ENCODE data around the gene CHD3.
A peak's percentile ranks its signal among the peaks of the same experiment; 100 is the strongest.

Gene CHD3

GRCh38 chr17:7915611-7916384 lies 27.2 kb downstream of the CHD3 start, which contains the start of gene RNF227:
Gene RNF227, minus strand, starts transcription at chr17:7916289. Its CDS starts 94 bp downstream, at chr17:7916195.
- TF ChIP-seq GABPA (IDR thresholded peaks at IDR 0.05; ENCODE audit: low read depth) = no peak
- 0 out of 2 replicates have a peak, but pooled peaks have one; percentile 29 for TF ChIP-seq POLR2AphosphoS5 (IDR thresholded peaks at IDR 0.05; ENCODE audit: low read depth)
- H3K27me3 ChIP-seq (ENCODE audit: insufficient read depth, poor library complexity, severe bottlenecking) = no peaks in the 10 kb centered on the region
- H3K27ac ChIP-seq (replicated peaks) = peak within 1 kb of the TSS; percentile 77
- peak within 1 kb of the TSS; percentile 52 for H3K4me3 ChIP-seq (replicated peaks; ENCODE audit: insufficient read depth, low read length)
- peak; percentile 79 to 83 for DNase-seq (ENCODE audit: low read depth in 1 of 2, low spot score in 1 of 2)

DNA sequence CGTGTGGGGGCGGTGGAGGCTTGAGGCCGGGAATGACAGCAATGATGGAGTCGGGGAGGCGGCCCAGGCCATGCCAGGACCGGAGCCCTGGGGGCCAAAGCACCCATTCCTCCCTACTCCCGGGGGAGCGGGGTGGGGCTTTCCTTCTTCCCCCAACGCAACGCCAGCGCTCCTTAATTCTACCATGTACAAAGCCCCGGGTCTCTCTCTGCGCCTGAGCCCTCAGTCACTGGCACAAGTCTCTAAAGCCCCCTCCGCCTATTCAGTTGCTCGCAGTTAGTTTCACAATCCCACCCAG lies 27.7 kb downstream of the CHD3 start:
- no peak for DNase-seq (ENCODE audit: low read depth in 1 of 2, low spot score in 1 of 2)
- no peaks in the 10 kb centered on the region for H3K27me3 ChIP-seq (ENCODE audit: insufficient read depth, poor library complexity, severe bottlenecking)
- 0 out of 2 replicates have a peak overlapping the region, but pooled peaks have one; percentile 23 for H3K4me3 ChIP-seq (replicated peaks; ENCODE audit: insufficient read depth, low read length)
- no peak for TF ChIP-seq SPI1 (IDR thresholded peaks at IDR 0.05; ENCODE audit: borderline replicate concordance, low read depth)
- TF ChIP-seq, protein P1, sequence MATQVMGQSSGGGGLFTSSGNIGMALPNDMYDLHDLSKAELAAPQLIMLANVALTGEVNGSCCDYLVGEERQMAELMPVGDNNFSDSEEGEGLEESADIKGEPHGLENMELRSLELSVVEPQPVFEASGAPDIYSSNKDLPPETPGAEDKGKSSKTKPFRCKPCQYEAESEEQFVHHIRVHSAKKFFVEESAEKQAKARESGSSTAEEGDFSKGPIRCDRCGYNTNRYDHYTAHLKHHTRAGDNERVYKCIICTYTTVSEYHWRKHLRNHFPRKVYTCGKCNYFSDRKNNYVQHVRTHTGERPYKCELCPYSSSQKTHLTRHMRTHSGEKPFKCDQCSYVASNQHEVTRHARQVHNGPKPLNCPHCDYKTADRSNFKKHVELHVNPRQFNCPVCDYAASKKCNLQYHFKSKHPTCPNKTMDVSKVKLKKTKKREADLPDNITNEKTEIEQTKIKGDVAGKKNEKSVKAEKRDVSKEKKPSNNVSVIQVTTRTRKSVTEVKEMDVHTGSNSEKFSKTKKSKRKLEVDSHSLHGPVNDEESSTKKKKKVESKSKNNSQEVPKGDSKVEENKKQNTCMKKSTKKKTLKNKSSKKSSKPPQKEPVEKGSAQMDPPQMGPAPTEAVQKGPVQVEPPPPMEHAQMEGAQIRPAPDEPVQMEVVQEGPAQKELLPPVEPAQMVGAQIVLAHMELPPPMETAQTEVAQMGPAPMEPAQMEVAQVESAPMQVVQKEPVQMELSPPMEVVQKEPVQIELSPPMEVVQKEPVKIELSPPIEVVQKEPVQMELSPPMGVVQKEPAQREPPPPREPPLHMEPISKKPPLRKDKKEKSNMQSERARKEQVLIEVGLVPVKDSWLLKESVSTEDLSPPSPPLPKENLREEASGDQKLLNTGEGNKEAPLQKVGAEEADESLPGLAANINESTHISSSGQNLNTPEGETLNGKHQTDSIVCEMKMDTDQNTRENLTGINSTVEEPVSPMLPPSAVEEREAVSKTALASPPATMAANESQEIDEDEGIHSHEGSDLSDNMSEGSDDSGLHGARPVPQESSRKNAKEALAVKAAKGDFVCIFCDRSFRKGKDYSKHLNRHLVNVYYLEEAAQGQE (IDR thresholded peaks at IDR 0.05; ENCODE audit: insufficient replicate concordance, low read depth) = no peak
- TF ChIP-seq POLR2AphosphoS5 (IDR thresholded peaks at IDR 0.05; ENCODE audit: low read depth) = no peak
- TF ChIP-seq, protein P2, sequence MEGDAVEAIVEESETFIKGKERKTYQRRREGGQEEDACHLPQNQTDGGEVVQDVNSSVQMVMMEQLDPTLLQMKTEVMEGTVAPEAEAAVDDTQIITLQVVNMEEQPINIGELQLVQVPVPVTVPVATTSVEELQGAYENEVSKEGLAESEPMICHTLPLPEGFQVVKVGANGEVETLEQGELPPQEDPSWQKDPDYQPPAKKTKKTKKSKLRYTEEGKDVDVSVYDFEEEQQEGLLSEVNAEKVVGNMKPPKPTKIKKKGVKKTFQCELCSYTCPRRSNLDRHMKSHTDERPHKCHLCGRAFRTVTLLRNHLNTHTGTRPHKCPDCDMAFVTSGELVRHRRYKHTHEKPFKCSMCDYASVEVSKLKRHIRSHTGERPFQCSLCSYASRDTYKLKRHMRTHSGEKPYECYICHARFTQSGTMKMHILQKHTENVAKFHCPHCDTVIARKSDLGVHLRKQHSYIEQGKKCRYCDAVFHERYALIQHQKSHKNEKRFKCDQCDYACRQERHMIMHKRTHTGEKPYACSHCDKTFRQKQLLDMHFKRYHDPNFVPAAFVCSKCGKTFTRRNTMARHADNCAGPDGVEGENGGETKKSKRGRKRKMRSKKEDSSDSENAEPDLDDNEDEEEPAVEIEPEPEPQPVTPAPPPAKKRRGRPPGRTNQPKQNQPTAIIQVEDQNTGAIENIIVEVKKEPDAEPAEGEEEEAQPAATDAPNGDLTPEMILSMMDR (IDR thresholded peaks at IDR 0.05; ENCODE audit: insufficient read depth, low read length) = no peak
- TF ChIP-seq GABPA (IDR thresholded peaks at IDR 0.05; ENCODE audit: low read depth) = no peak
- H3K27ac ChIP-seq (replicated peaks) = peak overlapping the region; percentile 77; the same call in 1 of the 2 replicates

DNA sequence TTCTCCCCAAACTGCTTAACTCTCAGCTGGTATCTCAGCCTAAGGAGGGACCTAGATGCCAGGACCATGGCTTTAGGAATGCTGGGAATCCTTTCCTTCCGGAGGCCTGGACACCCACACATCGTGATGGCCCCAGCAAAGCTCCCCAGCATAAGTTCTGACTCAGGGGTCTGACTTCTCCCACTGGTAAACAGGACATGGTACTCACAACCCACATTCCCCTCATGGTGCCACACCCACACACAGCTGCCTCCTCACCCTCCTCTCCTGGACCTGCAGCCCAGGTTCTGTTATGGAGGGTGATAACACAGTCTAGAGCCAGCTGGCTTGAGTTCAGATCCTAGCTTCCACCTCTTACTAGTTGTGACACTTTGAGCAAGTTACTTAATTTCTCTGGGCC lies 28.2 kb downstream of the CHD3 start:
- Histone ChIP-seq H3K27ac (replicated peaks) (no peak overlapping the region), H3K4me3 (replicated peaks; ENCODE audit: insufficient read depth, low read length) (no peak overlapping the region), H3K27me3 (ENCODE audit: insufficient read depth, poor library complexity, severe bottlenecking) (no peaks in the 10 kb centered on the region)
- TF ChIP-seq, protein P1 (IDR thresholded peaks at IDR 0.05; ENCODE audit: insufficient replicate concordance, low read depth) = no peak
- TF ChIP-seq GABPA (IDR thresholded peaks at IDR 0.05; ENCODE audit: low read depth) (no peak), SPI1 (IDR thresholded peaks at IDR 0.05; ENCODE audit: borderline replicate concordance, low read depth) (no peak), POLR2AphosphoS5 (IDR thresholded peaks at IDR 0.05; ENCODE audit: low read depth) (no peak)
- TF ChIP-seq, protein P2 (IDR thresholded peaks at IDR 0.05; ENCODE audit: insufficient read depth, low read length) = no peak
- no peak for DNase-seq (ENCODE audit: low read depth in 1 of 2, low spot score in 1 of 2)

- H3K27ac ChIP-seq (replicated peaks) = no peak overlapping the region
- no peak for DNase-seq (ENCODE audit: low read depth in 1 of 2, low spot score in 1 of 2)
- H3K4me3 ChIP-seq (replicated peaks; ENCODE audit: insufficient read depth, low read length) = no peak overlapping the region
- TF ChIP-seq GABPA (IDR thresholded peaks at IDR 0.05; ENCODE audit: low read depth) (no peak), SPI1 (IDR thresholded peaks at IDR 0.05; ENCODE audit: borderline replicate concordance, low read depth) (no peak), POLR2AphosphoS5 (IDR thresholded peaks at IDR 0.05; ENCODE audit: low read depth) (no peak)
- TF ChIP-seq, protein P2 (IDR thresholded peaks at IDR 0.05; ENCODE audit: insufficient read depth, low read length) = no peak
- TF ChIP-seq, protein P1 (IDR thresholded peaks at IDR 0.05; ENCODE audit: insufficient replicate concordance, low read depth) = no peak
- H3K27me3 ChIP-seq (ENCODE audit: insufficient read depth, poor library complexity, severe bottlenecking) = no peaks in the 10 kb centered on the region
Observed at GRCh38 chr17:7922269-7922844, 33.8 kb downstream of the CHD3 start.

Measured in HL-60 (cell line).